ENCODE measurements around the gene ACSL6. TPM values are rescaled to one million over a fixed set of nuclear protein-coding genes. Genes with fewer than 3 reads are reported as not detected.

The ACSL6 gene
- total RNA-seq, 1 donor from 2014 or later: not detected

DNA sequence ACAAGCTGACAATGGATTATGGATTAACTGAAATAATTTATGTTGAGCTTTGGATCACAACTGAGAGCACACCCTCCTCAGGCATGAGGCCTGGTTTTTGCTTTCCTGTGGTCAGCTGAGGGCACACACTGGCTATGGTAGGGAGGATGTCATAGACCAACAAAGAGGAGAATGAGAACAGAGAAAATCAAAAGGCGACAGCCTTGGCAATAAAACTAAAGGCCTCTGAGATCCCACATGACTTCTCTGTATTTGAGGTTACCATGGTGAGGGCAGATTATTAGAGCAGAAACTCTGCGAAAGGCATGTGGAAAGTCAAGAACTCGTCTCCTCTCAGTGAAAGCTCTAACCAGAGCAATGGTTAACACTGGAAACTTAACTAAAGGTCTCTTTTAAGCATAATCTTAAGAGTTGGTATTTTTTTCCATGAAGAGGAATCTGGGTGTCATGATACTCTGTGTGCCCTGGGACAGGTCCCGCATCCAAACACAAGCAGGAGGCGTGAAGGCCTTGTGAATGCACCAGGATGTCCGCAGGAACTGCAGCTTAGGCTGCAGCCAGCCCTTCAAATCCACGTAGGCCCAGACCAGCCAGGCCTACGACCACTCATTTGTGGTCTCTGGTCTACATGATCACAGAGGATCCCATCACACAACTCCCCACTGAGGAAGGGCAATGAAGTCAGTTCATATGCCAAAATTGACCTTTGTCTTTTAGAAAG, 53.6 kb downstream of the ACSL6 start:
- no peaks in the 10 kb centered on the region for H3K9me3 Mint-ChIP-seq (ENCODE audit: unreplicated experiment)
- peaks cover 17% of the 10 kb centered on the region for H3K27me3 Mint-ChIP-seq (ENCODE audit: unreplicated experiment)
- no peaks in the 10 kb centered on the region for H3K36me3 Mint-ChIP-seq (ENCODE audit: unreplicated experiment)
- TF ChIP-seq, protein P1, sequence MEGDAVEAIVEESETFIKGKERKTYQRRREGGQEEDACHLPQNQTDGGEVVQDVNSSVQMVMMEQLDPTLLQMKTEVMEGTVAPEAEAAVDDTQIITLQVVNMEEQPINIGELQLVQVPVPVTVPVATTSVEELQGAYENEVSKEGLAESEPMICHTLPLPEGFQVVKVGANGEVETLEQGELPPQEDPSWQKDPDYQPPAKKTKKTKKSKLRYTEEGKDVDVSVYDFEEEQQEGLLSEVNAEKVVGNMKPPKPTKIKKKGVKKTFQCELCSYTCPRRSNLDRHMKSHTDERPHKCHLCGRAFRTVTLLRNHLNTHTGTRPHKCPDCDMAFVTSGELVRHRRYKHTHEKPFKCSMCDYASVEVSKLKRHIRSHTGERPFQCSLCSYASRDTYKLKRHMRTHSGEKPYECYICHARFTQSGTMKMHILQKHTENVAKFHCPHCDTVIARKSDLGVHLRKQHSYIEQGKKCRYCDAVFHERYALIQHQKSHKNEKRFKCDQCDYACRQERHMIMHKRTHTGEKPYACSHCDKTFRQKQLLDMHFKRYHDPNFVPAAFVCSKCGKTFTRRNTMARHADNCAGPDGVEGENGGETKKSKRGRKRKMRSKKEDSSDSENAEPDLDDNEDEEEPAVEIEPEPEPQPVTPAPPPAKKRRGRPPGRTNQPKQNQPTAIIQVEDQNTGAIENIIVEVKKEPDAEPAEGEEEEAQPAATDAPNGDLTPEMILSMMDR (IDR thresholded peaks at IDR 0.05): no peak
- no peak overlapping the region for H3K27ac Mint-ChIP-seq (ENCODE audit: unreplicated experiment)
- no peak for DNase-seq (ENCODE audit: extremely low spot score, unreplicated experiment)
- H3K4me1 Mint-ChIP-seq (ENCODE audit: unreplicated experiment): no peaks in the 10 kb centered on the region
- no peak overlapping the region for H3K4me3 Mint-ChIP-seq (ENCODE audit: unreplicated experiment)

GRCh38 chr5:131953969-131954368, 57.5 kb downstream of the ACSL6 start:
- no peaks in the 10 kb centered on the region for H3K9me3 Mint-ChIP-seq (ENCODE audit: unreplicated experiment)
- TF ChIP-seq, protein P1 (IDR thresholded peaks at IDR 0.05): no peak
- no peak overlapping the region for H3K4me3 Mint-ChIP-seq (ENCODE audit: unreplicated experiment)
- no peaks in the 10 kb centered on the region for H3K4me1 Mint-ChIP-seq (ENCODE audit: unreplicated experiment)
- peaks cover 28% of the 10 kb centered on the region for H3K27me3 Mint-ChIP-seq (ENCODE audit: unreplicated experiment)
- H3K27ac Mint-ChIP-seq (ENCODE audit: unreplicated experiment): no peak overlapping the region
- H3K36me3 Mint-ChIP-seq (ENCODE audit: unreplicated experiment): no peaks in the 10 kb centered on the region
- DNase-seq (ENCODE audit: extremely low spot score, unreplicated experiment): no peak

GRCh38 chr5:131952301-131952857, 59.1 kb downstream of the ACSL6 start:
- Mint-ChIP-seq H3K27ac (ENCODE audit: unreplicated experiment) (no peak overlapping the region), H3K36me3 (ENCODE audit: unreplicated experiment) (no peaks in the 10 kb centered on the region), H3K9me3 (ENCODE audit: unreplicated experiment) (no peaks in the 10 kb centered on the region), H3K4me1 (ENCODE audit: unreplicated experiment) (no peaks in the 10 kb centered on the region), H3K27me3 (ENCODE audit: unreplicated experiment) (peaks cover 32% of the 10 kb centered on the region), H3K4me3 (ENCODE audit: unreplicated experiment) (no peak overlapping the region)
- TF ChIP-seq, protein P1 (IDR thresholded peaks at IDR 0.05): no peak
- no peak for DNase-seq (ENCODE audit: extremely low spot score, unreplicated experiment)

DNA sequence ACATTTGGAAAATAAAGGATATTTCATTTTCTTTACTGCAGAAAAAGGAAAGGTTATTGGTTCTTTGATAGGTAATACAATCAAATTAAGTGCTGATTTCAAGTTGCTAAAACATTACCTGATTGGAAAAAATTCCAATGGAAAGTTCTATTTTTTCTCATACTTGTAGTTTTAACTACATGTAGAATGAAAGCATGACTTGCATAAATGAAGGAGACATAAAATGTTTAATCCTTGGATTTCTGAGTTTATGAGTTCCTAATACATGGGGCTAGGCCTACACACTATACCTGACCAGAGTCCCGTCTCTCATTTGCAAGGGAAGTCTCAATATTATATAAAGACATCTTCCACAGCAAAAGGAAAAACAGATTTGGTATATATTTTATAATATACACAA, 60.8 kb downstream of the ACSL6 start:
- no peak for DNase-seq (ENCODE audit: extremely low spot score, unreplicated experiment)
- Mint-ChIP-seq H3K27me3 (ENCODE audit: unreplicated experiment) (peaks cover 30% of the 10 kb centered on the region), H3K4me1 (ENCODE audit: unreplicated experiment) (no peaks in the 10 kb centered on the region), H3K4me3 (ENCODE audit: unreplicated experiment) (no peak overlapping the region), H3K36me3 (ENCODE audit: unreplicated experiment) (no peaks in the 10 kb centered on the region), H3K9me3 (ENCODE audit: unreplicated experiment) (no peaks in the 10 kb centered on the region), H3K27ac (ENCODE audit: unreplicated experiment) (no peak overlapping the region)
- TF ChIP-seq, protein P1 (IDR thresholded peaks at IDR 0.05): no peak

- TF ChIP-seq, protein P1 (IDR thresholded peaks at IDR 0.05): no peak
- Mint-ChIP-seq H3K36me3 (ENCODE audit: unreplicated experiment) (no peaks in the 10 kb centered on the region), H3K27ac (ENCODE audit: unreplicated experiment) (no peak overlapping the region), H3K27me3 (ENCODE audit: unreplicated experiment) (peaks cover 20% of the 10 kb centered on the region), H3K4me1 (ENCODE audit: unreplicated experiment) (no peaks in the 10 kb centered on the region), H3K9me3 (ENCODE audit: unreplicated experiment) (no peaks in the 10 kb centered on the region), H3K4me3 (ENCODE audit: unreplicated experiment) (no peak overlapping the region)
- no peak for DNase-seq (ENCODE audit: extremely low spot score, unreplicated experiment)
Measured at GRCh38 chr5:131947445-131947844, 64.0 kb downstream of the ACSL6 start.

All from osteocyte (in vitro differentiated cells).